ENCODE results near the gene P2RY12. TPM values are rescaled to one million over a fixed set of nuclear protein-coding genes. Genes with fewer than 3 reads are reported as not detected.

P2RY12 gene
- total and polyA plus RNA-seq, 2 of the 8 experiments (the other 6 are each of a cell fraction or from before 2014, with no cell fraction given) = not detected

- no peak for TF ChIP-seq CHD7 (IDR thresholded peaks at IDR 0.05; ENCODE audit: insufficient replicate concordance, low read length)
- TF ChIP-seq RFX5 (IDR thresholded peaks at IDR 0.05; ENCODE audit: borderline replicate concordance, low read depth, low read length) = no peak
- TF ChIP-seq CTCF (IDR thresholded peaks at IDR 0.05; ENCODE audit: control extremely low read depth in 1 of 3, insufficient read depth in 1 of 3, low read depth in 1 of 3, low read length in 3 of 3) = no peak
- TF ChIP-seq POLR2AphosphoS5 (IDR thresholded peaks at IDR 0.05; ENCODE audit: low read depth, low read length) = no peak
- TF ChIP-seq NRF1 (IDR thresholded peaks at IDR 0.05; ENCODE audit: low read depth, low read length) = no peak
- no peak for TF ChIP-seq RBBP5 (IDR thresholded peaks at IDR 0.05; ENCODE audit: borderline replicate concordance, low read depth, low read length)
- no peak for TF ChIP-seq FOSL1 (IDR thresholded peaks at IDR 0.05; ENCODE audit: insufficient read depth, low read depth, low read length)
These were observed at the start of gene P2RY12 (continued) for GRCh38 chr3:151384741-151385174.

Measured in H1 (cell line).